A549 (cell line): ENCODE data around the gene VPS4A. TPM values are rescaled to one million over a fixed set of nuclear protein-coding genes. Genes with fewer than 3 reads are reported as not detected.

Experiments
- ATAC-seq, 2 experiments: fragments of 200-7000 bp in 1 of 2; fragments of >200 bp in 1 of 2; cut with Nextera tagmentation in 1 of 2; cut with Tn5 transposase in 1 of 2; 3 replicates each; pipeline versions ENCODE4 v1.8.0 to v1.9.1; 2018 to 2020; ENCODE audit warnings: mild to moderate bottlenecking in 1 of 2, moderate library complexity in 1 of 2
- CTCF ChIA-PET: fragments of 300-600 bp; sonication (Branson Sonifier 250); formaldehyde crosslinking; extraction: SDS; loops from one replicate; lab custom pipeline; 2021; ENCODE audit warnings: antibody characterized with exemption, inconsistent platforms; lab: Yijun Ruan, JAX
- POLR2A ChIA-PET: fragments of 350-600 bp; formaldehyde crosslinking; extraction: SDS; loops from one replicate; lab custom pipeline; 2021; ENCODE audit warnings: antibody characterized with exemption, inconsistent platforms; lab: Yijun Ruan, JAX
- DNase-seq, 2 experiments: peaks; one replicate each; pipeline versions ENCODE4 v3.0.0 to v3.0.0-alpha.2; 2011 to 2016; ENCODE audit warnings: low read depth in 1 of 2, low spot score in 1 of 2
- FAIRE-seq: peaks from 2 replicates; lab custom pipeline; 2011; peaks lifted over from hg19 to GRCh38; lab: Jason Lieb, UNC
- H3K27ac ChIP-seq, 2 experiments: fragments of >200 bp; sonication (Bioruptor Twin); formaldehyde crosslinking; 3 replicates each; pipeline ENCODE4 v1.5.1; 2016 to 2017
- H3K4me1 ChIP-seq: fragments of >200 bp; sonication (Bioruptor Twin); formaldehyde crosslinking; 3 replicates; pipeline ENCODE4 v1.6.1; 2016
- H3K4me2 ChIP-seq: fragments of >200 bp; sonication (Bioruptor Twin); formaldehyde crosslinking; 3 replicates; pipeline ENCODE4 v1.6.1; 2016
- H3K4me3 ChIP-seq: fragments of >200 bp; sonication (Bioruptor Twin); formaldehyde crosslinking; 3 replicates; pipeline ENCODE4 v1.5.1; 2016
- H3K9me3 ChIP-seq: fragments of >200 bp; sonication (Bioruptor Twin); formaldehyde crosslinking; 3 replicates; pipeline ENCODE4 v1.6.1; 2016
- BHLHE40 ChIP-seq: IDR thresholded peaks from 2 replicates; pipeline ENCODE4 v1.6.1; 2012; ENCODE audit warnings: low read depth, low read length, inconsistent platforms
- CEBPB ChIP-seq, 2 experiments: fragments of >200 bp in 1 of 2; sonication (Bioruptor Twin) in 1 of 2; formaldehyde crosslinking in 1 of 2; IDR thresholded peaks; 2 replicates each; pipeline ENCODE4 v1.6.1; 2012 to 2016
- CHD2 ChIP-seq: fragments of 150-350 bp; IDR thresholded peaks from 2 replicates; pipeline ENCODE4 v1.6.1; 2014; ENCODE audit warnings: low read length; ENCODE audit not compliant: partially characterized antibody
- CHD4 ChIP-seq: fragments of 200-600 bp; sonication (generic); IDR thresholded peaks from 2 replicates; pipeline ENCODE4 v1.6.1; 2016; ENCODE audit warnings: antibody characterized with exemption, mild to moderate bottlenecking, borderline replicate concordance
- EHMT2 ChIP-seq: fragments of 200-600 bp; sonication (generic); IDR thresholded peaks from 2 replicates; pipeline ENCODE4 v1.6.1; 2016; ENCODE audit warnings: antibody characterized with exemption, low read depth, mild to moderate bottlenecking, moderate library complexity
- ESRRA ChIP-seq: fragments of 150-350 bp; IDR thresholded peaks from 2 replicates; pipeline ENCODE4 v1.6.1; 2014; ENCODE audit warnings: mild to moderate bottlenecking, low read length, borderline replicate concordance
- FOSL2 ChIP-seq, 2 experiments: fragments of 450-650 bp in 1 of 2; fragments of >200 bp in 1 of 2; sonication (Bioruptor Twin) in 1 of 2; formaldehyde crosslinking; IDR thresholded peaks; 2 replicates each; pipeline versions ENCODE4 v1.5.0 to v1.6.1; 2016 to 2020; ENCODE audit warnings: mild to moderate bottlenecking in 1 of 2, moderate library complexity in 1 of 2
- FOXS1 ChIP-seq: fragments of 250-450 bp; sonication (Bioruptor Pico); IDR thresholded peaks from 2 replicates; pipeline ENCODE4 v1.5.0; 2020; ENCODE audit warnings: mild to moderate bottlenecking, moderate library complexity
- GATA3 ChIP-seq: IDR thresholded peaks from 2 replicates; pipeline ENCODE4 v1.6.1; 2012; ENCODE audit warnings: borderline replicate concordance
- HEYL ChIP-seq: fragments of 250-450 bp; sonication (Bioruptor Pico); IDR thresholded peaks from 2 replicates; pipeline ENCODE4 v1.8.0; 2021; ENCODE audit warnings: mild to moderate bottlenecking, moderate library complexity
- HOXA7 ChIP-seq: fragments of 250-450 bp; sonication (Bioruptor Pico); IDR thresholded peaks from 2 replicates; pipeline ENCODE4 v1.5.0; 2020; ENCODE audit warnings: mild to moderate bottlenecking, moderate library complexity
- HOXB5 ChIP-seq: fragments of 250-450 bp; sonication (Bioruptor Pico); IDR thresholded peaks from 2 replicates; pipeline ENCODE4 v1.5.0; 2020; ENCODE audit warnings: mild to moderate bottlenecking, moderate library complexity
- JUNB ChIP-seq: fragments of >200 bp; sonication (Bioruptor Twin); formaldehyde crosslinking; IDR thresholded peaks from 2 replicates; pipeline ENCODE4 v1.6.1; 2016
- KDM1A ChIP-seq: fragments of 200-600 bp; sonication (generic); IDR thresholded peaks from 2 replicates; pipeline ENCODE4 v1.6.1; 2016; ENCODE audit warnings: low read depth, mild to moderate bottlenecking
- RARB ChIP-seq: fragments of 250-450 bp; sonication (Bioruptor Pico); IDR thresholded peaks from 2 replicates; pipeline ENCODE4 v1.8.0; 2021; ENCODE audit warnings: mild to moderate bottlenecking, moderate library complexity
- RCOR1 ChIP-seq: fragments of 150-350 bp; IDR thresholded peaks from 2 replicates; pipeline ENCODE4 v1.6.1; 2014; ENCODE audit warnings: antibody characterized with exemption, low read length, low read depth
- TP53 ChIP-seq: fragments of 250-450 bp; sonication (Bioruptor Pico); IDR thresholded peaks from 2 replicates; pipeline ENCODE4 v1.5.0; 2021; ENCODE audit warnings: mild to moderate bottlenecking, moderate library complexity
- ZSCAN20 ChIP-seq: fragments of 250-450 bp; sonication (Bioruptor Pico); IDR thresholded peaks from 2 replicates; pipeline ENCODE4 v1.8.0; 2022; ENCODE audit warnings: mild to moderate bottlenecking, moderate library complexity
- WGBS: methylation state at CpG from one replicate; pipeline ENCODE4 v1.1.6; 2017; ENCODE audit errors: missing lambda C conversion rate; 5-methylcytosine and 5-hydroxymethylcytosine counted together
- polyA plus RNA-seq, 4 experiments: library from polyadenylated mRNA; depleted of rRNA in 3 of 4; stranded (reverse); fragments of >200 nt; fragmentation: RNase III in 1 of 4; extraction: RNeasy Plus Mini Kit Qiagen cat#74134 plus additional on column Dnase treatment in 1 of 4; gene quantifications; 2 replicates in 3 of 4; 3 replicates in 1 of 4; pipeline ENCODE4 v1.2.3, GENCODE V29; 2011 to 2017
- TF ChIP-seq, protein P1 (sequence below): fragments of >200 bp; sonication (Bioruptor Twin); formaldehyde crosslinking; IDR thresholded peaks from 3 replicates; pipeline ENCODE4 v1.6.1; 2016
- TF ChIP-seq, protein P2 (sequence below): fragments of 150-350 bp; IDR thresholded peaks from 2 replicates; pipeline ENCODE4 v1.6.1; 2014; ENCODE audit warnings: low read depth, mild to moderate bottlenecking, low read length
- TF ChIP-seq, protein P3 (sequence below): fragments of >200 bp; sonication (Bioruptor Twin); formaldehyde crosslinking; IDR thresholded peaks from 2 replicates; pipeline ENCODE4 v1.6.1; 2016

The VPS4A gene
- polyA plus RNA-seq, 2 of the 4 experiments (the other 2 are of a cell fraction) = 12.9 to 28.1 TPM

DNA sequence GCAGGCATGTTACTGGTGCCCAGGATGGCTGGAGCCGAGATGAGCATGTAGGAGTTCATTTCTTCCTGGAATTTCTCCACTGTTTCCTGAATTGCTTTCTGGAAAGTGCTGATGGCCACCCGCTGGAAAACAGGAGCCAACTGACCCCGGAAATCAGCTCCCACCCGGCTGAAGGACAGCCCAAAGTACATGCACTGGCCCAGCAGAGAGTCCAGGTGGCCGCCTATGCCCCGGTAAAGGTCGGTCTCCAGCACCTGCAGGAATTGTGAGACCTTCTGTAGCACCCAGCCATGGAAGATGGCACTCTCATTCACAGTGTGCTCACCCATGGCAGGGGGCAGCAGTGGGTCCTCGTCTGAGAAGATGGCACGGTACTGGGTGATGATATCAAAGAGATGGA is 23.5 kb downstream of the VPS4A start:
- CTCF ChIA-PET = interaction anchor here (1.2 to 5.0 kb wide), 3 partner anchors 8 to 24 kb away, joined by 3 to 44 read pairs (median 6); partner anchors contain the start of gene PDF
- no peak overlapping the region for H3K27ac ChIP-seq
- no peak overlapping the region for H3K4me3 ChIP-seq
- no peak for FAIRE-seq
- POLR2A ChIA-PET = no interaction called here
- no peak for ATAC-seq
- no peaks in the 10 kb centered on the region for H3K9me3 ChIP-seq
- no peak overlapping the region for H3K4me2 ChIP-seq
- peaks cover 17% of the 10 kb centered on the region; the same call in 1 of the 3 replicates for H3K4me1 ChIP-seq
- TF ChIP-seq TP53 (CRISPR knock-in tag) (no peak), HOXA7 (CRISPR knock-in tag) (no peak), ESRRA (no peak), EHMT2 (no peak), KDM1A (no peak), CEBPB (IDR thresholded peaks at IDR 0.05) (no peak), HOXB5 (CRISPR knock-in tag) (no peak), CHD4 (no peak), JUNB (no peak), FOXS1 (no peak), FOSL2 (IDR thresholded peaks at IDR 0.05) (no peak), FOSL2 (CRISPR knock-in tag; IDR thresholded peaks at IDR 0.05) (no peak), ZSCAN20 (CRISPR knock-in tag) (no peak), BHLHE40 (no peak), CHD2 (no peak)
- TF ChIP-seq, protein P1, sequence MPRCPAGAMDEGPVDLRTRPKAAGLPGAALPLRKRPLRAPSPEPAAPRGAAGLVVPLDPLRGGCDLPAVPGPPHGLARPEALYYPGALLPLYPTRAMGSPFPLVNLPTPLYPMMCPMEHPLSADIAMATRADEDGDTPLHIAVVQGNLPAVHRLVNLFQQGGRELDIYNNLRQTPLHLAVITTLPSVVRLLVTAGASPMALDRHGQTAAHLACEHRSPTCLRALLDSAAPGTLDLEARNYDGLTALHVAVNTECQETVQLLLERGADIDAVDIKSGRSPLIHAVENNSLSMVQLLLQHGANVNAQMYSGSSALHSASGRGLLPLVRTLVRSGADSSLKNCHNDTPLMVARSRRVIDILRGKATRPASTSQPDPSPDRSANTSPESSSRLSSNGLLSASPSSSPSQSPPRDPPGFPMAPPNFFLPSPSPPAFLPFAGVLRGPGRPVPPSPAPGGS = no peak
- 95% methylated on average over 9 of the region's 9 CpGs for WGBS
- DNase-seq = no peak

DNA sequence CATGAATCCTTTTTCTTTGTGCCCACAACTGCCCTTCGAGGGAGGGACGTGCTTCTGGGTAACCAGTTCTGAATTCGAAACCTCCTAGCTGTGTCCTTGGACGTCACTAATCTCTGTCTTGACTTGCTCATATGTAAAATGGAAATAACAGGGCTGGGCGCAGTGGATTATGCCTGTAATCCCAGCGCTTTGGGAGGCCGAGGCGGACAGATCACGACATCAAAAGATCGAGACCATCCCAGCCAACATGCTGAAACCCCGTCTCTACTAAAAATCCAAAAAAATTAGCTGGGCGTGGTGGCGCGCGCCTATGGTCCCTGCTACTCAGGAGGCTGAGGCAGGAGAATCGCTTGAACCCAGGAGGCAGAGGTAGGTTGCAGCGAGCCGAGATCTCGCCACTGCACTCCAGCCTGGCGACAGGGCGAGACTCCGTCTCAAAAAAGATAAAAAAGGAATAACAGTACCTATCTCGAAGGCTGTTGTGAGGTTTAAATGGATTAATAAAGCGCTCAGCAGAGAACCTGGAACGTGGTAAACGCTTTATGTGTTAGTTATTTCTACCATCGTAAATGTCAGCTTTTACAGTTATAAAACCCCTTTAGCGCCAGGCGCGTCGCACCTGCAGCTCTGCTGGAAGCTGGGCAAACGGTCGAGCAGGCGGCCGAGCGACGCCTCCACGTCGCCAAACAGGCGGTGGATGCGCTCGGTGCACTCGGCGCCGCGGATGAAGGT is 27.6 kb downstream of the VPS4A start:
- FAIRE-seq (no peak), ATAC-seq (no peak; a peak in 1 of 6 replicates), DNase-seq (no peak)
- Histone ChIP-seq H3K4me1 (peaks cover 19% of the 10 kb centered on the region; the same call in 2 of the 3 replicates), H3K4me2 (peak overlapping the region; percentile 91), H3K9me3 (no peaks in the 10 kb centered on the region), H3K27ac (peak overlapping the region; percentile 85 to 94), H3K4me3 (peak overlapping the region; percentile 74)
- 26% methylated on average over 46 of the region's 46 CpGs for WGBS
- POLR2A ChIA-PET = interaction anchor here (0.6 kb wide), 1 partner anchor 158 kb away, joined by 3 read pairs; no protein-coding TSS in a partner anchor
- CTCF ChIA-PET = interaction anchor here (0.6 to 5.0 kb wide), 8 partner anchors 9 to 396 kb away, joined by 3 to 44 read pairs (median 4); partner anchors contain the start of gene PDF
- TF ChIP-seq TP53 (CRISPR knock-in tag) = no peak
- no peak for TF ChIP-seq GATA3
- no peak for TF ChIP-seq RCOR1
- no peak for TF ChIP-seq HEYL (CRISPR knock-in tag)
- no peak for TF ChIP-seq CHD4
- TF ChIP-seq, protein P2, sequence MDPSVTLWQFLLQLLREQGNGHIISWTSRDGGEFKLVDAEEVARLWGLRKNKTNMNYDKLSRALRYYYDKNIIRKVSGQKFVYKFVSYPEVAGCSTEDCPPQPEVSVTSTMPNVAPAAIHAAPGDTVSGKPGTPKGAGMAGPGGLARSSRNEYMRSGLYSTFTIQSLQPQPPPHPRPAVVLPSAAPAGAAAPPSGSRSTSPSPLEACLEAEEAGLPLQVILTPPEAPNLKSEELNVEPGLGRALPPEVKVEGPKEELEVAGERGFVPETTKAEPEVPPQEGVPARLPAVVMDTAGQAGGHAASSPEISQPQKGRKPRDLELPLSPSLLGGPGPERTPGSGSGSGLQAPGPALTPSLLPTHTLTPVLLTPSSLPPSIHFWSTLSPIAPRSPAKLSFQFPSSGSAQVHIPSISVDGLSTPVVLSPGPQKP = no peak
- TF ChIP-seq RARB (CRISPR knock-in tag) = no peak
- TF ChIP-seq, protein P3, sequence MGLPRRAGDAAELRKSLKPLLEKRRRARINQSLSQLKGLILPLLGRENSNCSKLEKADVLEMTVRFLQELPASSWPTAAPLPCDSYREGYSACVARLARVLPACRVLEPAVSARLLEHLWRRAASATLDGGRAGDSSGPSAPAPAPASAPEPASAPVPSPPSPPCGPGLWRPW = no peak
- TF ChIP-seq, all 56 proteins: peak for 0
